B cell (primary cell): ENCODE measurements around the gene ZDHHC12.

Source experiments
- EZH2 ChIP-seq: IDR thresholded peaks from 2 replicates; pipeline ENCODE4 v1.6.1; 2012; ENCODE audit warnings: borderline replicate concordance, low read depth, mild to moderate bottlenecking, moderate library complexity, low read length; ENCODE audit not compliant: insufficient read depth, poor library complexity, severe bottlenecking
- TF ChIP-seq, protein P1 (sequence below): fragments of 200-600 bp; IDR thresholded peaks from one replicate; pipeline ENCODE4 v1.8.0; 2022; ENCODE audit warnings: antibody characterized with exemption, mild to moderate bottlenecking

DNA sequence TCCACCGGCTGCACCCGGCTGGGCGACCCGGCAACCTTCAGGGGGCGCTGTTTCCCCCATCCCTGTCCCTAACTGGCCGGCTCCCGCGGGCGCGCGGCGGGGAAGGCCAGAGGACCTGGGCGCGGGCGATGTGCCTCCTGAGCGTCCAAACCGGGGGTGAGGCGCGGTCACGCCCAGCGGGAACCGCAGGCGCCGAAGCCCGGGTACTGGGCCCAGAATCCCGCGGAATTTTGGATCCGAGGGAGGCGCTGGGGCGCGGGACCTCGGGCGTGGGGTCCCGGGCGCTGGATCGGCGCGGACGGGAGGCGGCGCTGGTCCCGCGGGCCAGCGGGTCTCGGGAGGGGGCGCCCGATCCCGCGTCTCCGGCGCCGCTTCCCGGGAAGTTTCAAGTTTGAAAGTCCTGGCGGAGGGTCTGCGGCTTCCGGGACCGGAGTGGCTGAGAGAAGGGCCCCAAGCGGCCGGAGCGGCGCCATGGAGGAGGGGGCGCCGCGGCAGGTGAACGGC lies 21.4 kb downstream of the ZDHHC12 start, which contains the start of gene PKN3:
- TF ChIP-seq, protein P1, sequence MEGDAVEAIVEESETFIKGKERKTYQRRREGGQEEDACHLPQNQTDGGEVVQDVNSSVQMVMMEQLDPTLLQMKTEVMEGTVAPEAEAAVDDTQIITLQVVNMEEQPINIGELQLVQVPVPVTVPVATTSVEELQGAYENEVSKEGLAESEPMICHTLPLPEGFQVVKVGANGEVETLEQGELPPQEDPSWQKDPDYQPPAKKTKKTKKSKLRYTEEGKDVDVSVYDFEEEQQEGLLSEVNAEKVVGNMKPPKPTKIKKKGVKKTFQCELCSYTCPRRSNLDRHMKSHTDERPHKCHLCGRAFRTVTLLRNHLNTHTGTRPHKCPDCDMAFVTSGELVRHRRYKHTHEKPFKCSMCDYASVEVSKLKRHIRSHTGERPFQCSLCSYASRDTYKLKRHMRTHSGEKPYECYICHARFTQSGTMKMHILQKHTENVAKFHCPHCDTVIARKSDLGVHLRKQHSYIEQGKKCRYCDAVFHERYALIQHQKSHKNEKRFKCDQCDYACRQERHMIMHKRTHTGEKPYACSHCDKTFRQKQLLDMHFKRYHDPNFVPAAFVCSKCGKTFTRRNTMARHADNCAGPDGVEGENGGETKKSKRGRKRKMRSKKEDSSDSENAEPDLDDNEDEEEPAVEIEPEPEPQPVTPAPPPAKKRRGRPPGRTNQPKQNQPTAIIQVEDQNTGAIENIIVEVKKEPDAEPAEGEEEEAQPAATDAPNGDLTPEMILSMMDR = peak; percentile 96
- no peak for TF ChIP-seq EZH2
